GM23338 (cell line): ENCODE results near the gene FKRP. TPM values are rescaled to one million over a fixed set of nuclear protein-coding genes. Genes with fewer than 3 reads are reported as not detected.

Source experiments
- ATAC-seq: fragments of 200-7000 bp; cut with Tn5 transposase; 3 replicates; pipeline ENCODE4 v1.9.1; 2020
- DNase-seq: peaks from one replicate; pipeline ENCODE4 v3.0.0-alpha.2; 2015; ENCODE audit warnings: low spot score
- H2AFZ ChIP-seq: fragments of 200-600 bp; sonication (generic); 2 replicates; pipeline ENCODE4 v1.8.0; 2016; ENCODE audit warnings: antibody characterized with exemption, mild to moderate bottlenecking, moderate library complexity
- H3F3A ChIP-seq: fragments of 200-600 bp; sonication (generic); replicated peaks from 2 replicates; pipeline ENCODE4 v1.8.0; 2017; ENCODE audit warnings: antibody characterized with exemption, mixed run types, low read depth
- H3K27ac ChIP-seq: fragments of 200-600 bp; sonication (generic); 2 replicates; pipeline ENCODE4 v1.6.1; 2016; ENCODE audit warnings: low read depth
- H3K27me3 ChIP-seq: fragments of 200-600 bp; sonication (generic); 2 replicates; pipeline ENCODE4 v1.8.0; 2016; ENCODE audit warnings: mild to moderate bottlenecking, mixed run types, moderate library complexity; ENCODE audit not compliant: insufficient read depth
- H3K36me3 ChIP-seq: fragments of 200-600 bp; sonication (generic); 2 replicates; pipeline ENCODE4 v1.8.0; 2016; ENCODE audit warnings: mild to moderate bottlenecking; ENCODE audit not compliant: insufficient read depth
- H3K4me1 ChIP-seq: fragments of 200-600 bp; sonication (generic); 2 replicates; pipeline ENCODE4 v1.8.0; 2016; ENCODE audit warnings: mild to moderate bottlenecking, moderate library complexity; ENCODE audit not compliant: insufficient read depth
- H3K4me2 ChIP-seq: fragments of 200-600 bp; sonication (generic); 2 replicates; pipeline ENCODE4 v1.7.1; 2017; ENCODE audit warnings: mixed run types
- H3K4me3 ChIP-seq: fragments of 200-600 bp; sonication (generic); 2 replicates; pipeline ENCODE4 v1.6.1; 2016; ENCODE audit warnings: mixed run types
- H3K79me2 ChIP-seq: fragments of 200-600 bp; sonication (generic); replicated peaks from 2 replicates; pipeline ENCODE4 v1.8.0; 2017; ENCODE audit warnings: mild to moderate bottlenecking; ENCODE audit not compliant: insufficient read depth
- H3K9me2 ChIP-seq: fragments of 200-600 bp; sonication (generic); 2 replicates; pipeline ENCODE4 v1.8.0; 2017; ENCODE audit not compliant: insufficient read depth
- H4K20me1 ChIP-seq: fragments of 200-600 bp; sonication (generic); replicated peaks from 2 replicates; pipeline ENCODE4 v1.8.0; 2017; ENCODE audit warnings: mild to moderate bottlenecking; ENCODE audit not compliant: insufficient read depth
- H3K27ac Mint-ChIP-seq: 2 replicates; pipeline ENCODE4 v1.8.0; 2020; ENCODE audit warnings: inconsistent platforms, mild to moderate bottlenecking, moderate library complexity, mixed read lengths
- H3K27me3 Mint-ChIP-seq: 3 replicates; pipeline ENCODE4 v1.8.0; 2022; ENCODE audit warnings: low read depth, mild to moderate bottlenecking, moderate library complexity, mixed read lengths, inconsistent platforms; ENCODE audit not compliant: insufficient read depth, poor library complexity
- H3K36me3 Mint-ChIP-seq: 3 replicates; pipeline ENCODE4 v1.8.0; 2021; ENCODE audit warnings: low read depth, mild to moderate bottlenecking, inconsistent platforms, moderate library complexity, mixed read lengths
- H3K4me1 Mint-ChIP-seq: 3 replicates; pipeline ENCODE4 v1.8.0; 2020; ENCODE audit warnings: mild to moderate bottlenecking, inconsistent platforms, mixed read lengths
- H3K4me3 Mint-ChIP-seq: 3 replicates; pipeline ENCODE4 v1.8.0; 2021; ENCODE audit warnings: moderate library complexity, mild to moderate bottlenecking, inconsistent platforms, mixed read lengths
- H3K9me3 Mint-ChIP-seq: 3 replicates; pipeline ENCODE4 v1.8.0; 2020; ENCODE audit warnings: moderate library complexity, mild to moderate bottlenecking, inconsistent platforms, mixed read lengths
- CREB1 ChIP-seq: fragments of 250-450 bp; sonication (Bioruptor Pico); IDR thresholded peaks from 2 replicates; pipeline ENCODE4 v1.5.0; 2020; ENCODE audit warnings: low read depth, mild to moderate bottlenecking, moderate library complexity
- EZH2phosphoT487 ChIP-seq: fragments of 200-600 bp; sonication (generic); IDR thresholded peaks from one replicate; pipeline ENCODE4 v1.8.1; 2018; ENCODE audit warnings: antibody characterized with exemption; ENCODE audit not compliant: unreplicated experiment
- JUNB ChIP-seq: IDR thresholded peaks from one replicate; pipeline ENCODE4 v1.6.1; 2016; ENCODE audit warnings: antibody characterized with exemption; ENCODE audit not compliant: unreplicated experiment
- STAT1 ChIP-seq: IDR thresholded peaks from one replicate; pipeline ENCODE4 v1.6.1; 2016; ENCODE audit warnings: antibody characterized with exemption; ENCODE audit not compliant: unreplicated experiment
- ZNF114 ChIP-seq: fragments of 250-450 bp; sonication (Bioruptor Pico); IDR thresholded peaks from 2 replicates; pipeline ENCODE4 v1.5.0; 2020; ENCODE audit warnings: mild to moderate bottlenecking, moderate library complexity
- ZNF331 ChIP-seq: fragments of 250-450 bp; sonication (Bioruptor Pico); IDR thresholded peaks from 2 replicates; pipeline ENCODE4 v1.5.0; 2020; ENCODE audit warnings: low read depth, mild to moderate bottlenecking, moderate library complexity
- polyA plus RNA-seq: library from polyadenylated mRNA; unstranded; fragments of >200 nt; fragmentation: Nextera tagmentation; extraction: Ambion mirVana; gene quantifications from 2 replicates; pipeline ENCODE4 v1.2.1, GENCODE V29; 2016
- total RNA-seq: library from RNA; depleted of rRNA; stranded (reverse); fragments of >200 nt; shearing (Covaris generic); gene quantifications from 2 replicates; pipeline ENCODE4 v1.2.3, GENCODE V29; 2014
- TF ChIP-seq, protein P1 (sequence below): IDR thresholded peaks from one replicate; pipeline ENCODE4 v1.6.1; 2018; ENCODE audit warnings: antibody characterized with exemption; ENCODE audit not compliant: unreplicated experiment
- TF ChIP-seq, protein P2 (sequence below): IDR thresholded peaks from 2 replicates; pipeline ENCODE4 v1.6.1; 2016; ENCODE audit warnings: antibody characterized with exemption
- TF ChIP-seq, protein P3 (sequence below), 2 experiments: fragments of 200-600 bp in 1 of 2; sonication (generic) in 1 of 2; conservative IDR thresholded peaks; 2 replicates each; pipeline versions ENCODE4 v1.5.1 to v1.6.1; 2016 to 2017; ENCODE audit warnings: antibody characterized with exemption in 2 of 2, low read depth in 2 of 2, mild to moderate bottlenecking in 2 of 2, moderate library complexity in 1 of 2
- TF ChIP-seq, protein P4 (sequence below): fragments of 250-450 bp; sonication (Bioruptor Pico); IDR thresholded peaks from 2 replicates; pipeline ENCODE4 v1.5.0; 2020; ENCODE audit warnings: mild to moderate bottlenecking, moderate library complexity

Gene FKRP
- total and polyA plus RNA-seq, 2 experiments from 2014 or later, result 11.5 to 31.9 TPM

DNA sequence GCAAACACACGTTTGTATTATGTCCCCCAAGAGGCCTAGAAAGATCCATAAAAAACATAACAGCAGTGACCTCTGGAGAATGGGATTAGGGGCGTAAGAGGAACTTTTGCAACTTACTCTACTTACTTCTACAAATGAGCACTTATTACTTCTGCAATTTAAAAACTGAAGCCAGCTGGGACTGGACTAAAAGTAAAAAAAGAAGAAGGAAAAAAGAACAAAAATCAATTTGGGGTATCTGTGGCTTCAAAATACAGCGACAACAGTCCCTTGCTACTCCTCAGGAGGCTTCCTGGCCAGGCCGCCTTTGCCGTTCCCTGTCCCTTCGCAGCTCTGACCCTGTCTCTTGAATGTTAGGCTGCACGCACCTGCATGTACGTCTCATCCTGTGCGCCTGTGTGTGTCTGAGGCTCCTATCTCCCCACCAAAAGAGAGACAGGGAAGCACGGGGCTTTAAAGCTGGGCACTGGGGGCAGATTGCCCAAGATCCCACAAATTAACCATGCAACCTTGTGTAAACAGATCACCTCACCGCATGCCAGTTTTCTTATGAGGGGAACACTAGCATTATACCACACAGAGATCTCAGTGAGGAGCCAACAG is 12.1 kb upstream of the FKRP start (continued):
- TF ChIP-seq, protein P1, sequence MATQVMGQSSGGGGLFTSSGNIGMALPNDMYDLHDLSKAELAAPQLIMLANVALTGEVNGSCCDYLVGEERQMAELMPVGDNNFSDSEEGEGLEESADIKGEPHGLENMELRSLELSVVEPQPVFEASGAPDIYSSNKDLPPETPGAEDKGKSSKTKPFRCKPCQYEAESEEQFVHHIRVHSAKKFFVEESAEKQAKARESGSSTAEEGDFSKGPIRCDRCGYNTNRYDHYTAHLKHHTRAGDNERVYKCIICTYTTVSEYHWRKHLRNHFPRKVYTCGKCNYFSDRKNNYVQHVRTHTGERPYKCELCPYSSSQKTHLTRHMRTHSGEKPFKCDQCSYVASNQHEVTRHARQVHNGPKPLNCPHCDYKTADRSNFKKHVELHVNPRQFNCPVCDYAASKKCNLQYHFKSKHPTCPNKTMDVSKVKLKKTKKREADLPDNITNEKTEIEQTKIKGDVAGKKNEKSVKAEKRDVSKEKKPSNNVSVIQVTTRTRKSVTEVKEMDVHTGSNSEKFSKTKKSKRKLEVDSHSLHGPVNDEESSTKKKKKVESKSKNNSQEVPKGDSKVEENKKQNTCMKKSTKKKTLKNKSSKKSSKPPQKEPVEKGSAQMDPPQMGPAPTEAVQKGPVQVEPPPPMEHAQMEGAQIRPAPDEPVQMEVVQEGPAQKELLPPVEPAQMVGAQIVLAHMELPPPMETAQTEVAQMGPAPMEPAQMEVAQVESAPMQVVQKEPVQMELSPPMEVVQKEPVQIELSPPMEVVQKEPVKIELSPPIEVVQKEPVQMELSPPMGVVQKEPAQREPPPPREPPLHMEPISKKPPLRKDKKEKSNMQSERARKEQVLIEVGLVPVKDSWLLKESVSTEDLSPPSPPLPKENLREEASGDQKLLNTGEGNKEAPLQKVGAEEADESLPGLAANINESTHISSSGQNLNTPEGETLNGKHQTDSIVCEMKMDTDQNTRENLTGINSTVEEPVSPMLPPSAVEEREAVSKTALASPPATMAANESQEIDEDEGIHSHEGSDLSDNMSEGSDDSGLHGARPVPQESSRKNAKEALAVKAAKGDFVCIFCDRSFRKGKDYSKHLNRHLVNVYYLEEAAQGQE, result no peak
- TF ChIP-seq EZH2phosphoT487, result no peak
- TF ChIP-seq, protein P2, sequence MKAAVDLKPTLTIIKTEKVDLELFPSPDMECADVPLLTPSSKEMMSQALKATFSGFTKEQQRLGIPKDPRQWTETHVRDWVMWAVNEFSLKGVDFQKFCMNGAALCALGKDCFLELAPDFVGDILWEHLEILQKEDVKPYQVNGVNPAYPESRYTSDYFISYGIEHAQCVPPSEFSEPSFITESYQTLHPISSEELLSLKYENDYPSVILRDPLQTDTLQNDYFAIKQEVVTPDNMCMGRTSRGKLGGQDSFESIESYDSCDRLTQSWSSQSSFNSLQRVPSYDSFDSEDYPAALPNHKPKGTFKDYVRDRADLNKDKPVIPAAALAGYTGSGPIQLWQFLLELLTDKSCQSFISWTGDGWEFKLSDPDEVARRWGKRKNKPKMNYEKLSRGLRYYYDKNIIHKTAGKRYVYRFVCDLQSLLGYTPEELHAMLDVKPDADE, result no peak
- TF ChIP-seq ZNF114, result no peak
- TF ChIP-seq STAT1, result no peak
- no peak for TF ChIP-seq JUNB
- TF ChIP-seq, protein P3, sequence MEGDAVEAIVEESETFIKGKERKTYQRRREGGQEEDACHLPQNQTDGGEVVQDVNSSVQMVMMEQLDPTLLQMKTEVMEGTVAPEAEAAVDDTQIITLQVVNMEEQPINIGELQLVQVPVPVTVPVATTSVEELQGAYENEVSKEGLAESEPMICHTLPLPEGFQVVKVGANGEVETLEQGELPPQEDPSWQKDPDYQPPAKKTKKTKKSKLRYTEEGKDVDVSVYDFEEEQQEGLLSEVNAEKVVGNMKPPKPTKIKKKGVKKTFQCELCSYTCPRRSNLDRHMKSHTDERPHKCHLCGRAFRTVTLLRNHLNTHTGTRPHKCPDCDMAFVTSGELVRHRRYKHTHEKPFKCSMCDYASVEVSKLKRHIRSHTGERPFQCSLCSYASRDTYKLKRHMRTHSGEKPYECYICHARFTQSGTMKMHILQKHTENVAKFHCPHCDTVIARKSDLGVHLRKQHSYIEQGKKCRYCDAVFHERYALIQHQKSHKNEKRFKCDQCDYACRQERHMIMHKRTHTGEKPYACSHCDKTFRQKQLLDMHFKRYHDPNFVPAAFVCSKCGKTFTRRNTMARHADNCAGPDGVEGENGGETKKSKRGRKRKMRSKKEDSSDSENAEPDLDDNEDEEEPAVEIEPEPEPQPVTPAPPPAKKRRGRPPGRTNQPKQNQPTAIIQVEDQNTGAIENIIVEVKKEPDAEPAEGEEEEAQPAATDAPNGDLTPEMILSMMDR (conservative IDR thresholded peaks at IDR 0.05; ENCODE audit: low read depth in 2 of 2), result no peak
- TF ChIP-seq CREB1 (CRISPR knock-in tag), result no peak

DNA sequence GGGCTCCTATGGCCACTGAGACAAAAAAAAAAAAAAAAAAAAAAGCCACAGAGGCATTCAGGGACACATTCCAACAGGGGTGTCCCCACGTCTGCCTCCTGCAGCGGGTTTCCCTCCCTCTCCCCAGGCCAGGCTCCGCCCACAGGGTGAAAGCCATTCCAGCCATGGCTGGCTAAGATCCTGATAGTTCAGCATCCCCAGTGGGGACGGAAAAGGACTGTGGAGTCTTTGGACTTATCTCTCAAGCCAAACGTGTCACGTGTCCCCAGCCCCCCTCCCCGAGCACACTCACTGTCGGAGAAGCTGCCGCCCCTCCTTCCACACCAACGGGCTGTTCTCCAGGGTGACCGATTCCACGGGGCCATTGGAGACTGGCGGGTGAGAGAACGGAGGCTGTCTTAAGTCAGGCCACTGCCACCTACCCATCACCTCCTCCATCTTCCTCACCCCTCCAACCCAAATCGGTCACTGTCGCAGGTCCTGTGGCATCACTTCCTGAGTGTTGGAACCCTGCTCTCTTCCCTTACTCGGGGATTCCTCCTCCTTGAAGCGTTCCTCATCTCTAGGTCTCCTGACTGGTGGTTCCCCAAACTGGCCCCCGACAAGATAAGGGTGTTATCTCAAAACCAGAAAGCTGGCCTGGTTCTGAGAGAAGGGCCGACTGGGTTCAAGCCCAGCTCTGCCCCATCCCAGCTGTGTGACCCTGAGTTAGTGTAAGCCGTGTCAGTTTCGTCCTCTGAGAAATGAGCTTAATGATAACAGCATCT is 9.1 kb upstream of the FKRP start:
- peaks cover 2% of the 10 kb centered on the region; the same call in 1 of the 2 replicates for H3K4me1 ChIP-seq
- no peaks in the 10 kb centered on the region; the same call in 2 of the 3 replicates for H3K9me3 Mint-ChIP-seq
- no peak overlapping the region for H3K27ac Mint-ChIP-seq
- 0 out of 2 replicates have a peak overlapping the region, but pooled peaks have one; percentile 32 for H3K27ac ChIP-seq
- peaks cover 9% of the 10 kb centered on the region for H3K27me3 Mint-ChIP-seq
- H3K9me2 ChIP-seq, result no peaks in the 10 kb centered on the region
- peaks cover 74% of the 10 kb centered on the region for H3K79me2 ChIP-seq
- H3K36me3 ChIP-seq, result peaks cover 32% of the 10 kb centered on the region
- peaks cover 71% of the 10 kb centered on the region for H3K36me3 Mint-ChIP-seq
- peaks cover 52% of the 10 kb centered on the region; the same call in 1 of the 2 replicates for H4K20me1 ChIP-seq
- DNase-seq, result no peak
- H3K4me2 ChIP-seq, result no peak overlapping the region
- no peak overlapping the region for H2AFZ ChIP-seq
- no peak overlapping the region for H3K4me3 Mint-ChIP-seq
- peaks cover 16% of the 10 kb centered on the region for H3K4me1 Mint-ChIP-seq
- no peaks in the 10 kb centered on the region; the same call in 1 of the 2 replicates for H3F3A ChIP-seq
- H3K27me3 ChIP-seq, result no peaks in the 10 kb centered on the region
- peak; percentile 32; the same call in 2 of the 3 replicates for ATAC-seq
- H3K4me3 ChIP-seq, result no peak overlapping the region
- TF ChIP-seq, protein P4, sequence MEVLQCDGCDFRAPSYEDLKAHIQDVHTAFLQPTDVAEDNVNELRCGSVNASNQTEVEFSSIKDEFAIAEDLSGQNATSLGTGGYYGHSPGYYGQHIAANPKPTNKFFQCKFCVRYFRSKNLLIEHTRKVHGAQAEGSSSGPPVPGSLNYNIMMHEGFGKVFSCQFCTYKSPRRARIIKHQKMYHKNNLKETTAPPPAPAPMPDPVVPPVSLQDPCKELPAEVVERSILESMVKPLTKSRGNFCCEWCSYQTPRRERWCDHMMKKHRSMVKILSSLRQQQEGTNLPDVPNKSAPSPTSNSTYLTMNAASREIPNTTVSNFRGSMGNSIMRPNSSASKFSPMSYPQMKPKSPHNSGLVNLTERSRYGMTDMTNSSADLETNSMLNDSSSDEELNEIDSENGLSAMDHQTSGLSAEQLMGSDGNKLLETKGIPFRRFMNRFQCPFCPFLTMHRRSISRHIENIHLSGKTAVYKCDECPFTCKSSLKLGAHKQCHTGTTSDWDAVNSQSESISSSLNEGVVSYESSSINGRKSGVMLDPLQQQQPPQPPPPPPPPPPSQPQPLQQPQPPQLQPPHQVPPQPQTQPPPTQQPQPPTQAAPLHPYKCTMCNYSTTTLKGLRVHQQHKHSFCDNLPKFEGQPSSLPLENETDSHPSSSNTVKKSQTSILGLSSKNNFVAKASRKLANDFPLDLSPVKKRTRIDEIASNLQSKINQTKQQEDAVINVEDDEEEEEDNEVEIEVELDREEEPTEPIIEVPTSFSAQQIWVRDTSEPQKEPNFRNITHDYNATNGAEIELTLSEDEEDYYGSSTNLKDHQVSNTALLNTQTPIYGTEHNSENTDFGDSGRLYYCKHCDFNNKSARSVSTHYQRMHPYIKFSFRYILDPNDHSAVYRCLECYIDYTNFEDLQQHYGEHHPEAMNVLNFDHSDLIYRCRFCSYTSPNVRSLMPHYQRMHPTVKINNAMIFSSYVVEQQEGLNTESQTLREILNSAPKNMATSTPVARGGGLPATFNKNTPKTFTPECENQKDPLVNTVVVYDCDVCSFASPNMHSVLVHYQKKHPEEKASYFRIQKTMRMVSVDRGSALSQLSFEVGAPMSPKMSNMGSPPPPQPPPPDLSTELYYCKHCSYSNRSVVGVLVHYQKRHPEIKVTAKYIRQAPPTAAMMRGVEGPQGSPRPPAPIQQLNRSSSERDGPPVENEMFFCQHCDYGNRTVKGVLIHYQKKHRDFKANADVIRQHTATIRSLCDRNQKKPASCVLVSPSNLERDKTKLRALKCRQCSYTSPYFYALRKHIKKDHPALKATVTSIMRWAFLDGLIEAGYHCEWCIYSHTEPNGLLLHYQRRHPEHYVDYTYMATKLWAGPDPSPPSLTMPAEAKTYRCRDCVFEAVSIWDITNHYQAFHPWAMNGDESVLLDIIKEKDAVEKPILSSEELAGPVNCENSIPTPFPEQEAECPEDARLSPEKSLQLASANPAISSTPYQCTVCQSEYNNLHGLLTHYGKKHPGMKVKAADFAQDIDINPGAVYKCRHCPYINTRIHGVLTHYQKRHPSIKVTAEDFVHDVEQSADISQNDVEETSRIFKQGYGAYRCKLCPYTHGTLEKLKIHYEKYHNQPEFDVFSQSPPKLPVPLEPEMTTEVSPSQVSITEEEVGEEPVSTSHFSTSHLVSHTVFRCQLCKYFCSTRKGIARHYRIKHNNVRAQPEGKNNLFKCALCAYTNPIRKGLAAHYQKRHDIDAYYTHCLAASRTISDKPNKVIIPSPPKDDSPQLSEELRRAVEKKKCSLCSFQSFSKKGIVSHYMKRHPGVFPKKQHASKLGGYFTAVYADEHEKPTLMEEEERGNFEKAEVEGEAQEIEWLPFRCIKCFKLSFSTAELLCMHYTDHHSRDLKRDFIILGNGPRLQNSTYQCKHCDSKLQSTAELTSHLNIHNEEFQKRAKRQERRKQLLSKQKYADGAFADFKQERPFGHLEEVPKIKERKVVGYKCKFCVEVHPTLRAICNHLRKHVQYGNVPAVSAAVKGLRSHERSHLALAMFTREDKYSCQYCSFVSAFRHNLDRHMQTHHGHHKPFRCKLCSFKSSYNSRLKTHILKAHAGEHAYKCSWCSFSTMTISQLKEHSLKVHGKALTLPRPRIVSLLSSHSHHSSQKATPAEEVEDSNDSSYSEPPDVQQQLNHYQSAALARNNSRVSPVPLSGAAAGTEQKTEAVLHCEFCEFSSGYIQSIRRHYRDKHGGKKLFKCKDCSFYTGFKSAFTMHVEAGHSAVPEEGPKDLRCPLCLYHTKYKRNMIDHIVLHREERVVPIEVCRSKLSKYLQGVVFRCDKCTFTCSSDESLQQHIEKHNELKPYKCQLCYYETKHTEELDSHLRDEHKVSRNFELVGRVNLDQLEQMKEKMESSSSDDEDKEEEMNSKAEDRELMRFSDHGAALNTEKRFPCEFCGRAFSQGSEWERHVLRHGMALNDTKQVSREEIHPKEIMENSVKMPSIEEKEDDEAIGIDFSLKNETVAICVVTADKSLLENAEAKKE (CRISPR knock-in tag), result no peak
- TF ChIP-seq CREB1 (CRISPR knock-in tag), result no peak
- TF ChIP-seq ZNF331, result no peak
- no peak for TF ChIP-seq EZH2phosphoT487
